BLaER1 treated with 17β-estradiol and CSF1 and Interleukin-3, amounts not matched to agents 10 nM and 100 nM (cell line): ENCODE measurements around the gene YARS1.

Experiments
- H3K27ac ChIP-seq, 11 experiments: shearing (Covaris generic); formaldehyde crosslinking; 2 replicates each; pipeline ENCODE4 v1.8.1; 2022
- H3K27me3 ChIP-seq, 11 experiments: shearing (Covaris generic); formaldehyde crosslinking; 2 replicates each; pipeline ENCODE4 v1.8.1; 2022
- H3K36me3 ChIP-seq, 11 experiments: shearing (Covaris generic); formaldehyde crosslinking; 2 replicates each; pipeline ENCODE4 v1.8.1; 2022
- H3K4me1 ChIP-seq, 10 experiments: shearing (Covaris generic); formaldehyde crosslinking; 2 replicates each; pipeline ENCODE4 v1.8.1; 2022
- H3K4me2 ChIP-seq, 11 experiments: shearing (Covaris generic); formaldehyde crosslinking; 2 replicates each; pipeline ENCODE4 v1.8.1; 2022
- H3K4me3 ChIP-seq, 10 experiments: shearing (Covaris generic); formaldehyde crosslinking; 2 replicates each; pipeline ENCODE4 v1.8.1; 2022
- H3K9ac ChIP-seq, 11 experiments: shearing (Covaris generic); formaldehyde crosslinking; 2 replicates each; pipeline ENCODE4 v1.8.1; 2022
- H3K9me3 ChIP-seq, 11 experiments: shearing (Covaris generic); formaldehyde crosslinking; replicated peaks in 1 of 11; 2 replicates each; pipeline ENCODE4 v1.8.1; 2022
- H4K20me1 ChIP-seq, 11 experiments: shearing (Covaris generic); formaldehyde crosslinking; 2 replicates each; pipeline ENCODE4 v1.8.1; 2022
- Cebpa-rat ChIP-seq, 11 experiments: shearing (Covaris generic); IDR thresholded peaks; 2 replicates each; pipeline ENCODE4 v1.8.1; 2022

Gene YARS1

DNA sequence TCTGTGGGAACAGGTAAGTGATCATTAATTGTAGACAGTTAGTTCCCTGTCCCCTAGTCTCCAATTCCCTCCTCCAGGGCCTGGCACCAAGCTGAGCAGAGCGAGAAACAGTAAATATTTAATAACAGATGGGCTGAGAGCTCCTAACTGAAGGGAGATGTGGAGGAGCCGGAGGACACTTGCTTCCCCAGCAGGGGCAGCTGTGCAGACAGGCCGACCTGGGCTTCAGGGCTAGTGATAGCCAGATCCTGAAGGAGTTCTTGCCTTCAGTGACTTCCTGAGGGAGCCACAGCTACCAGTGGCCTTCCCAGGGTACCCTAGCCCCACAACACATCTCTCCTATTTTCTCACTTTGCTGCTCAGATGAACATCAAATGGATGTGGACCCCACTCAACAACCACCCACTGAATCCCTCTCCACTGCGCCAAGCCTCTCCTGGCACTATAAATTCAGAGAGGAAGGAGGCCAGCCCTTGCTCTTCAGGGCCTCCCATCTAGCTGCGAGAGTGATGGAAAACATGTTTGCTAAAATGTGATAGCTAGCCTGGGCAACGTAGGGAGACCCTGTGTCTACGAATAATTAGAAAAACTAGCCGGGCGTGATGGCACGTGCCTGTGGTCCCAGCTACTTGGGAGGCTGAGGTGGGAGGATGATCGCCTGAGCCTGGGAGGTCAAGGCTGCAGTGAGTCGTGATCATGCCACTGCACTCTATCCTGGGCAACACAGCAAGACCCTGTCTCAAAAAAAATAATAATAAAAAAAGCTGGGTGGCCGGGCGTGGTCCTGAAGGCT is 87.7 kb downstream of the YARS1 start:
- Histone ChIP-seq H3K27ac (0 out of 22 replicates have a peak overlapping the region, but pooled peaks of 1 of the 11 experiments have one; percentile 14), H3K9me3 (no peaks in the 10 kb centered on the region), H4K20me1 (no peaks in the 10 kb centered on the region), H3K4me3 (no peak overlapping the region), H3K9ac (no peak overlapping the region), H3K4me1 (peaks cover 23 to 54% (median 40%) of the 10 kb centered on the region in 10 experiments), H3K27me3 (no peaks in the 10 kb centered on the region), H3K4me2 (peak overlapping the region in 9 of 11 experiments; percentile 16 to 69 (median 40); a peak in 14 of 22 replicates), H3K36me3 (no peaks in the 10 kb centered on the region)
- TF ChIP-seq Cebpa-rat (IDR thresholded peaks at IDR 0.05) = no peak

DNA sequence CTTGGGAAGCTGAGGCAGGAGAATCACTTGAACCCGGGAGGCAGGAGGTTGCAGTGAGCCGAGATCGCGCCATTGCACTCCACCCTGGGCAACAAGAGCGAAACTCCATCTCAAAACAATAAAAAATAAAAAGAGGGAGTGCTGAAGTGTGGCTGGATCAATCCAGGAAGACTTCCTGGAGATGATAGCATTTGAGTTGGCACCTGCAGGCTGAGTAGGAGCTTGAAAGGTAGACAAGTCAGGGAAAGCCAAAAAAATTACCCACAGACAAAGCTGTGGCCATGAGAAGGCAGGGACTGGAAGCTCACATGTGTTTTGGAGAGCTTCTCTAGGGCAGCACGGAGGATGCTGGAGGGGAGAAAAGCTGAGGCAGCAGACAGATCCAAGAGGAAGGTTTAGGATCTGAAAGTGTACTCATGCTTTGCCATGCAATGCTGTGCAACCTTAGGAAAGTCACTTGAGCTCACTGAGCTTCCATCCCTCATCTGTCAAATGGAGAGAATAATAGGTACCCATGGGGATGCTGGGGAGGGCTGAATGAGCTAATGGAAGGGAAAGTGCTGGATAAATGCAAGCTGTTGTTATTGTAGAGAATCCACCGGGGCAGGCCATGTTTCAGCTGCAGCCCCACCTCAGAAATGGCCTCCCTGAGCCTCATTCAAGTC is 88.6 kb downstream of the YARS1 start:
- H4K20me1 ChIP-seq = no peaks in the 10 kb centered on the region
- no peaks in the 10 kb centered on the region for H3K9me3 ChIP-seq
- no peak overlapping the region for H3K4me3 ChIP-seq
- H3K4me1 ChIP-seq = peaks cover 19 to 56% (median 39%) of the 10 kb centered on the region in 10 experiments
- no peak overlapping the region for H3K9ac ChIP-seq
- no peaks in the 10 kb centered on the region for H3K27me3 ChIP-seq
- H3K27ac ChIP-seq = no peak overlapping the region
- H3K36me3 ChIP-seq = no peaks in the 10 kb centered on the region
- TF ChIP-seq Cebpa-rat (IDR thresholded peaks at IDR 0.05) = no peak
- H3K4me2 ChIP-seq = no peak overlapping the region

- Histone ChIP-seq H3K27ac (no peak overlapping the region), H3K4me1 (peaks cover 26 to 62% (median 42%) of the 10 kb centered on the region in 10 experiments), H3K9me3 (no peaks in the 10 kb centered on the region), H4K20me1 (no peaks in the 10 kb centered on the region), H3K36me3 (no peaks in the 10 kb centered on the region), H3K4me3 (no peak overlapping the region), H3K27me3 (no peaks in the 10 kb centered on the region), H3K9ac (no peak overlapping the region), H3K4me2 (no peak overlapping the region)
- no peak for TF ChIP-seq Cebpa-rat (IDR thresholded peaks at IDR 0.05)
These were observed 89.3 kb downstream of the YARS1 start for GRCh38 chr1:32727876-32728275.

DNA sequence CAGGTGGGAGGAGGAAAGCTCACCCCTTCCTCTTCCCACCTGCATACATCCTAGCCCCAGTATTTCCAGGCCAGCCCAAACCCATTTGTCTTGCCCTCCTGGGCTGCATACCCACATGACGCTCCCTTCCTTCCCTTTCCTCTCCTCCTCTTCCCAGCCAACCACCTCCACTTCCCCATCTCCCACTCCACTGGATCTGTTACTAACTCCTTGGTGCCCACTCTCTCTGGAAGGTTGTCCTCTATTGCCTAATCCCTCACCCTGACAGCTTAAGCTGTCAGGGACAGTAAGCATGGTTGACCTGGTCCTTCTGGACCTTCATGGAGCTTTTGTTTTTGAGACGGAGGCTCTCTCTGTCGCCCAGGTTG is 91.6 kb downstream of the YARS1 start:
- Histone ChIP-seq H3K27me3 (no peaks in the 10 kb centered on the region), H3K9ac (peak overlapping the region in 5 of 11 experiments; percentile 29 to 63 (median 55); a peak in 7 of 22 replicates), H3K4me2 (peak overlapping the region; percentile 75 to 93 (median 91)), H3K36me3 (no peaks in the 10 kb centered on the region), H3K9me3 (no peaks in the 10 kb centered on the region), H3K4me3 (peak overlapping the region in 2 of 10 experiments; percentile 30 to 47; a peak in 3 of 20 replicates), H4K20me1 (no peaks in the 10 kb centered on the region), H3K27ac (peak overlapping the region in 9 of 11 experiments; percentile 51 to 89 (median 75); a peak in 17 of 22 replicates), H3K4me1 (peaks cover 26 to 56% (median 42%) of the 10 kb centered on the region in 10 experiments)
- no peak for TF ChIP-seq Cebpa-rat (IDR thresholded peaks at IDR 0.05)
